Measurements from ENCODE around the gene PADI3. TPM values are rescaled to one million over a fixed set of nuclear protein-coding genes. Genes with fewer than 3 reads are reported as not detected.

PADI3 gene
- total and polyA plus RNA-seq, 2 of the 13 experiments (the other 11 are each of a cell fraction or from before 2014, with no cell fraction given) = not detected

DNA sequence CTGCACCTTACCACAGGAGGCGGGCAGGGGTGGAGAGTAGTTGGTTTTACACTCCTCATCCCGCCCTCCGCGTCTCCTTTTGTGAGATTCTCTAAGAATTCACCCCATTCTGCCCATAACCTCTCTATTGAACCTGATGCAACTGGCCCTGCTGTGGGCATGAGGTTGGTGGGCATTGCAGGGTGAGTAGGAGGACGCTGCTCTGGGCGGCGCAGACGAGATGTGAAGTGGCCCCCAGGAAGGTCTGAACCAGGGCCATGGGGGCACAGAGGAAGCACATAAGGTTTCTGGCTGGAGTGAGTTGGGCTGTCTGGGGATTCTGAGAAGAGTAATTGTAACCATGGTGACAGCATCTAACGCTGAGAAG, 35.1 kb upstream of the PADI3 start (continued):
- no peak for TF ChIP-seq DMTF1 (CRISPR knock-in tag; IDR thresholded peaks at IDR 0.05)
- no peak for TF ChIP-seq MLLT10 (CRISPR knock-in tag; IDR thresholded peaks at IDR 0.05)
- no peak for TF ChIP-seq YY1 (IDR thresholded peaks at IDR 0.05; ENCODE audit: insufficient read depth, insufficient replicate concordance, low read depth, low read length)
- TF ChIP-seq CSRNP1 (CRISPR knock-in tag; IDR thresholded peaks at IDR 0.05) = no peak
- no peak for TF ChIP-seq ZGPAT (CRISPR knock-in tag; IDR thresholded peaks at IDR 0.05)
- no peak for TF ChIP-seq MAZ (IDR thresholded peaks at IDR 0.05; ENCODE audit: borderline replicate concordance, low read depth, low read length)
- TF ChIP-seq MAZ (CRISPR knock-in tag; IDR thresholded peaks at IDR 0.05; ENCODE audit: low read depth) = no peak
- no peak for TF ChIP-seq ZFP37 (CRISPR knock-in tag; IDR thresholded peaks at IDR 0.05; ENCODE audit: borderline replicate concordance)
- no peak for TF ChIP-seq NFE2L2 (IDR thresholded peaks at IDR 0.05; ENCODE audit: low read length)
- no peak for TF ChIP-seq JUND (CRISPR knock-in tag; IDR thresholded peaks at IDR 0.05)
- no peak for TF ChIP-seq STAT6 (CRISPR knock-in tag; IDR thresholded peaks at IDR 0.05; ENCODE audit: borderline replicate concordance)
- TF ChIP-seq TBX3 (IDR thresholded peaks at IDR 0.05; ENCODE audit: borderline replicate concordance) = no peak

All from HepG2 (cell line).